Breast epithelium (tissue), 4 donors: ENCODE data around the gene ADAMTS18. TPM values are rescaled to one million over a fixed set of nuclear protein-coding genes. Genes with fewer than 3 reads are reported as not detected.

Experiments
- DNase-seq, 2 donors: peaks; one replicate each; pipeline ENCODE4 v3.0.0-alpha.2; 2019; ENCODE audit warnings: low spot score in 2 of 2
- H3K27ac ChIP-seq, 2 donors: fragments of 200-600 bp; sonication (generic) in 1 of 2; one replicate each; pipeline ENCODE4 v1.5.1; 2016 to 2019; ENCODE audit warnings: mild to moderate bottlenecking in 1 of 2
- H3K27me3 ChIP-seq, 2 donors: fragments of 200-600 bp; sonication (generic) in 1 of 2; one replicate each; pipeline versions ENCODE4 v1.5.1 to v1.6.0; 2017 to 2019; ENCODE audit warnings: control low read depth in 1 of 2, mild to moderate bottlenecking in 1 of 2
- H3K36me3 ChIP-seq: fragments of 200-600 bp; one replicate; pipeline ENCODE4 v1.5.1; 2019
- H3K4me1 ChIP-seq, 2 donors: fragments of 200-600 bp; sonication (generic); one replicate each; pipeline ENCODE4 v1.5.1; 2016 to 2019; ENCODE audit warnings: control low read depth in 1 of 2
- H3K4me3 ChIP-seq, 3 donors: fragments of 200-600 bp; sonication (generic); 1 replicate in 2 of 3; 2 replicates in 1 of 3; pipeline ENCODE4 v1.5.1; 2016 to 2019; ENCODE audit warnings: mild to moderate bottlenecking in 3 of 3, moderate library complexity in 2 of 3
- H3K9me3 ChIP-seq, 2 donors: fragments of 200-600 bp; sonication (generic) in 1 of 2; one replicate each; pipeline ENCODE4 v1.5.1; 2016 to 2019; ENCODE audit warnings: control low read depth in 1 of 2
- POLR2A ChIP-seq: fragments of 450-650 bp; IDR thresholded peaks from one replicate; pipeline ENCODE4 v1.6.1; 2016; ENCODE audit warnings: antibody characterized with exemption, mild to moderate bottlenecking, moderate library complexity
- POLR2AphosphoS5 ChIP-seq, 3 donors: sonication (generic); formaldehyde crosslinking; IDR thresholded peaks; one replicate each; pipeline ENCODE4 v1.6.1; 2017; ENCODE audit warnings: antibody characterized with exemption in 3 of 3
- intact Hi-C: fragments of 100-400 bp; cut with DNase I; formaldehyde crosslinking; loops from one replicate; pipeline ENCODE4 v1.15.1; 2023; ENCODE audit warnings: low total_unique reads
- total RNA-seq, 3 donors: library from RNA; depleted of rRNA; stranded (reverse); fragments of >200 nt; gene quantifications; one replicate each; pipeline ENCODE4 v1.1.0, GENCODE V29; 2016
- TF ChIP-seq, protein P1 (sequence below), 3 donors: fragments of 450-650 bp; IDR thresholded peaks; one replicate each; pipeline ENCODE4 v1.5.1; 2016 to 2017; ENCODE audit warnings: antibody characterized with exemption in 3 of 3, mild to moderate bottlenecking in 3 of 3, moderate library complexity in 3 of 3

Gene ADAMTS18, protein sequence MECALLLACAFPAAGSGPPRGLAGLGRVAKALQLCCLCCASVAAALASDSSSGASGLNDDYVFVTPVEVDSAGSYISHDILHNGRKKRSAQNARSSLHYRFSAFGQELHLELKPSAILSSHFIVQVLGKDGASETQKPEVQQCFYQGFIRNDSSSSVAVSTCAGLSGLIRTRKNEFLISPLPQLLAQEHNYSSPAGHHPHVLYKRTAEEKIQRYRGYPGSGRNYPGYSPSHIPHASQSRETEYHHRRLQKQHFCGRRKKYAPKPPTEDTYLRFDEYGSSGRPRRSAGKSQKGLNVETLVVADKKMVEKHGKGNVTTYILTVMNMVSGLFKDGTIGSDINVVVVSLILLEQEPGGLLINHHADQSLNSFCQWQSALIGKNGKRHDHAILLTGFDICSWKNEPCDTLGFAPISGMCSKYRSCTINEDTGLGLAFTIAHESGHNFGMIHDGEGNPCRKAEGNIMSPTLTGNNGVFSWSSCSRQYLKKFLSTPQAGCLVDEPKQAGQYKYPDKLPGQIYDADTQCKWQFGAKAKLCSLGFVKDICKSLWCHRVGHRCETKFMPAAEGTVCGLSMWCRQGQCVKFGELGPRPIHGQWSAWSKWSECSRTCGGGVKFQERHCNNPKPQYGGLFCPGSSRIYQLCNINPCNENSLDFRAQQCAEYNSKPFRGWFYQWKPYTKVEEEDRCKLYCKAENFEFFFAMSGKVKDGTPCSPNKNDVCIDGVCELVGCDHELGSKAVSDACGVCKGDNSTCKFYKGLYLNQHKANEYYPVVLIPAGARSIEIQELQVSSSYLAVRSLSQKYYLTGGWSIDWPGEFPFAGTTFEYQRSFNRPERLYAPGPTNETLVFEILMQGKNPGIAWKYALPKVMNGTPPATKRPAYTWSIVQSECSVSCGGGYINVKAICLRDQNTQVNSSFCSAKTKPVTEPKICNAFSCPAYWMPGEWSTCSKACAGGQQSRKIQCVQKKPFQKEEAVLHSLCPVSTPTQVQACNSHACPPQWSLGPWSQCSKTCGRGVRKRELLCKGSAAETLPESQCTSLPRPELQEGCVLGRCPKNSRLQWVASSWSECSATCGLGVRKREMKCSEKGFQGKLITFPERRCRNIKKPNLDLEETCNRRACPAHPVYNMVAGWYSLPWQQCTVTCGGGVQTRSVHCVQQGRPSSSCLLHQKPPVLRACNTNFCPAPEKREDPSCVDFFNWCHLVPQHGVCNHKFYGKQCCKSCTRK (N-terminal part only)
- 10 to 100 TPM in 1 of 3 donors, 1 to 10 TPM in 1, under 1 TPM in 1; 0.48 to 20.6 (median 1.9) TPM for total RNA-seq

DNA sequence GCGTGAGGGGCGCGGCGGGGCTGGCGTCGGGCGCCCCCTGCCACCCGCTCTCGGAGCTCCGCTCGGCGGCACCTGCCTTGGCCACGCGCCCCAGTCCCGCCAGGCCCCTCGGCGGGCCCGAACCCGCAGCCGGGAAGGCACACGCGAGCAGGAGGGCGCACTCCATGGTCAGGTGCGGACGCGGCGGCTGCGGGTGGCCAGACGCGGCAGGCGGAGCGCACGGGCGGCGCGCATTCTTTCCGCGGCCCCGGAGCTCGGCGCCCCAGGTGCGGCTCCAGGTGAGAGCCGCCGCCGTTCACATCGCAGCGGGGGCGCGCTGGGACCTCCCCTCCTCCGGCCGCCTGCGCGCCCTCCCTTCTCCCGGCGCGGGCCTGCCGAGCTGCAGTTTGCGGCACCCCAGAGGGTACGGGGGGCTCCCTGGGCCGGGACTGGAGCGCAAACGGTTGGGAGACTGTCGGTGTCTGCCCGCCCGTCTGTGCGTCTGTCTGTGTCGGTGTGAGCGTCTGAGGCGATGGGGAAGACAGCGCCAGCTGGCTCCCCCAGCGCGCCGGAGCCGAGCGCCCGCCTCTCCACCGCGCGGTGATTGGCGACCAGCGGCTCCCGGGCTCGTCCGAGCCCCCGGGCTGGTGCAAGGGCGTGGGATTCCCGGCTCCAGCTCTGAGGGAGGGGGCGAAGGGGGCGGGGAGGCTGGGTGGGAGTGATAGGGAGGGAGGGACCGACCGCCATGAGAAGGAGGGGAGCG, at the start of gene ADAMTS18:
Gene ADAMTS18, minus strand, starts transcription at position 505 of the 742 bp plus-strand sequence. Its CDS starts 339 bp downstream, at position 166.
- no peak within 1 kb of the TSS for H3K27ac ChIP-seq
- no peaks in the 10 kb centered on the region for H3K36me3 ChIP-seq
- H3K27me3 ChIP-seq = peaks cover 0 to 22% of the 10 kb centered on the region in 2 donors
- H3K9me3 ChIP-seq = no peaks in the 10 kb centered on the region
- no peaks in the 10 kb centered on the region for H3K4me1 ChIP-seq
- intact Hi-C loops = no loop called here
- TF ChIP-seq POLR2AphosphoS5 (IDR thresholded peaks at IDR 0.05) (no peak), POLR2A (no peak)
- TF ChIP-seq, protein P1, sequence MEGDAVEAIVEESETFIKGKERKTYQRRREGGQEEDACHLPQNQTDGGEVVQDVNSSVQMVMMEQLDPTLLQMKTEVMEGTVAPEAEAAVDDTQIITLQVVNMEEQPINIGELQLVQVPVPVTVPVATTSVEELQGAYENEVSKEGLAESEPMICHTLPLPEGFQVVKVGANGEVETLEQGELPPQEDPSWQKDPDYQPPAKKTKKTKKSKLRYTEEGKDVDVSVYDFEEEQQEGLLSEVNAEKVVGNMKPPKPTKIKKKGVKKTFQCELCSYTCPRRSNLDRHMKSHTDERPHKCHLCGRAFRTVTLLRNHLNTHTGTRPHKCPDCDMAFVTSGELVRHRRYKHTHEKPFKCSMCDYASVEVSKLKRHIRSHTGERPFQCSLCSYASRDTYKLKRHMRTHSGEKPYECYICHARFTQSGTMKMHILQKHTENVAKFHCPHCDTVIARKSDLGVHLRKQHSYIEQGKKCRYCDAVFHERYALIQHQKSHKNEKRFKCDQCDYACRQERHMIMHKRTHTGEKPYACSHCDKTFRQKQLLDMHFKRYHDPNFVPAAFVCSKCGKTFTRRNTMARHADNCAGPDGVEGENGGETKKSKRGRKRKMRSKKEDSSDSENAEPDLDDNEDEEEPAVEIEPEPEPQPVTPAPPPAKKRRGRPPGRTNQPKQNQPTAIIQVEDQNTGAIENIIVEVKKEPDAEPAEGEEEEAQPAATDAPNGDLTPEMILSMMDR (IDR thresholded peaks at IDR 0.05) = no peak
- H3K4me3 ChIP-seq = peak within 1 kb of the TSS; percentile 38 to 66 (median 54)
- DNase-seq = no peak

DNA sequence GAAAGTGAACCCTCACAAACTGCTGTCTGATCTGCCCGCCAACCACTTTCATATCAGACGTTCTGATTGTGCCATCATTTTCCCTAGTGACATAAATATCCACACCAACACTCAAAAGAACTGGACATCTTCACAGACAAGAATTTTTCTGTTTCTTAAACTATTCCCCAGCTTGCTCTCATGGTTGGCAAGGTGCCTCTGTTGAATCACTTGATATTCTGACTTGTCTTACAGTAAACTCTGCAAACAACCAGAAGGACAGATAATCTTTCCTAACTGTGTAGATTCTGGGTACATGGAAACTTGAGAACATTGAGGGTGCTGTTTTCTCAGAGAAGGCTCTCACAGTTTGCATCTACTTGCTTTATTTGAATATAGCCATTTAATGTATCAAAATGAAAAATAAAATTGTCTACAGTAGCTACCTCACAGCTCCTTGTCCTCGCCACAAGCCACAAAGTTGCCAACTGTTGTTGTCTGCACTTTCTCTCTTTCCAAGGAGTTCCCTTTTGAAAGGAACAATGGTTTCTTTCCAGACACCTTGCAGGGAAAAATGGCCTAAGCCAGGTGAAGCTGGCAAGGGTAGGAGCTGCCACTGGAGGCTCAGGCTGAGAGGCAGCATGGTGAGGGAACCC, 46.0 kb upstream of the ADAMTS18 start:
- no peak for DNase-seq

DNA sequence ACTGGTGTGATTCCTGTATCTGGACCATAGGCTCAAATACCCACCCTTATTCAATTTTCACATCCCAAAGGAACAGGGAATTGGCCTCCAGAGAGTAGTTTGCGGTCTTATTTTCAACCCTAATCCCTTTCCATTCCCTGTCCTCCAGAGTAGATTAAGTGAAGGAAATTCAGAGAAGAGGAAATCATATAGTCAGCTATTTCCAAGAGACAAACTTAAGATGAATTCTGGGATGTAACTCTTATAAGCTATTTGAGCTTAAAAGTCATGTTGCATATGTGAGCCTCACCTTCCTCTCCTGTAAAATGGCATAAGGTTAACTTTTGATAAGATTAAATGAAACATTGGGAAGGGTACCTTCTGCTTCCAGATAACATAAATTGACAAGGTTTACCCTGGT, 37.4 kb upstream of the ADAMTS18 start:
- Histone ChIP-seq H3K36me3 (no peaks in the 10 kb centered on the region), H3K9me3 (no peaks in the 10 kb centered on the region), H3K27ac (no peak overlapping the region), H3K4me3 (no peak overlapping the region), H3K4me1 (no peaks in the 10 kb centered on the region), H3K27me3 (no peaks in the 10 kb centered on the region)
- DNase-seq = no peak
- TF ChIP-seq, protein P1 (IDR thresholded peaks at IDR 0.05) = no peak
- TF ChIP-seq POLR2AphosphoS5 (IDR thresholded peaks at IDR 0.05) (no peak), POLR2A (no peak)
- intact Hi-C loops = no loop called here

More for the DNA sequence above, 46.0 kb upstream of the ADAMTS18 start:
- Histone ChIP-seq H3K9me3 (no peaks in the 10 kb centered on the region), H3K27me3 (no peaks in the 10 kb centered on the region), H3K4me3 (no peak overlapping the region), H3K27ac (no peak overlapping the region), H3K4me1 (no peaks in the 10 kb centered on the region), H3K36me3 (no peaks in the 10 kb centered on the region)
- intact Hi-C loops = no loop called here
- TF ChIP-seq POLR2AphosphoS5 (IDR thresholded peaks at IDR 0.05) (no peak), POLR2A (no peak)
- TF ChIP-seq, protein P1 (IDR thresholded peaks at IDR 0.05) = no peak

DNA sequence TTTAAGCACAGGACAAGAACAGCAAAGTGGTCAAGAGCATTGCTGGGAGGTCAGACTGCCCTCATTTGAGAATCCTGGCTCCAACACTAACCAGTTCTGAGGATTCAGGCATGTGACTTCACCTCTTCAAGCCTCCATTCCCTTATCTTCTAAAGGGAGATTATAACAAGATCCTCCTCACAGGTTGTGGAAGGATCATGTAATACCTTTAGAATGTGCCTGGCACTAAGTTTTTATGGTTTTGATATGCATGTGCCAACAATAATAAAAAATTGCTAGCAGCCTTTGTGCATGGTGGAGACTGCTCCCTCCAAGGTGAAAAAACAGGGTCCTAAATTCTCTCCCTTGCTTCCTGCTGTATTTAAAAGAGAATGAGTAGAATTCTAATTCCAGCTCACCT, 36.0 kb upstream of the ADAMTS18 start:
- no peaks in the 10 kb centered on the region for H3K9me3 ChIP-seq
- H3K36me3 ChIP-seq = no peaks in the 10 kb centered on the region
- no peak overlapping the region for H3K4me3 ChIP-seq
- H3K4me1 ChIP-seq = no peaks in the 10 kb centered on the region
- TF ChIP-seq POLR2A (no peak), POLR2AphosphoS5 (IDR thresholded peaks at IDR 0.05) (no peak)
- TF ChIP-seq, protein P1 (IDR thresholded peaks at IDR 0.05) = no peak
- no peaks in the 10 kb centered on the region for H3K27me3 ChIP-seq
- no peak overlapping the region for H3K27ac ChIP-seq
- intact Hi-C loops = no loop called here
- DNase-seq = no peak
